ENCODE data around the gene TSPAN16. TPM values are rescaled to one million over a fixed set of nuclear protein-coding genes. Genes with fewer than 3 reads are reported as not detected.

Gene TSPAN16, protein sequence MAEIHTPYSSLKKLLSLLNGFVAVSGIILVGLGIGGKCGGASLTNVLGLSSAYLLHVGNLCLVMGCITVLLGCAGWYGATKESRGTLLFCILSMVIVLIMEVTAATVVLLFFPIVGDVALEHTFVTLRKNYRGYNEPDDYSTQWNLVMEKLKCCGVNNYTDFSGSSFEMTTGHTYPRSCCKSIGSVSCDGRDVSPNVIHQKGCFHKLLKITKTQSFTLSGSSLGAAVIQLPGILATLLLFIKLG
- not detected for polyA plus RNA-seq (2013, experiment 1 of 2)
- not detected for polyA plus RNA-seq (2013, experiment 2 of 2)

DNA sequence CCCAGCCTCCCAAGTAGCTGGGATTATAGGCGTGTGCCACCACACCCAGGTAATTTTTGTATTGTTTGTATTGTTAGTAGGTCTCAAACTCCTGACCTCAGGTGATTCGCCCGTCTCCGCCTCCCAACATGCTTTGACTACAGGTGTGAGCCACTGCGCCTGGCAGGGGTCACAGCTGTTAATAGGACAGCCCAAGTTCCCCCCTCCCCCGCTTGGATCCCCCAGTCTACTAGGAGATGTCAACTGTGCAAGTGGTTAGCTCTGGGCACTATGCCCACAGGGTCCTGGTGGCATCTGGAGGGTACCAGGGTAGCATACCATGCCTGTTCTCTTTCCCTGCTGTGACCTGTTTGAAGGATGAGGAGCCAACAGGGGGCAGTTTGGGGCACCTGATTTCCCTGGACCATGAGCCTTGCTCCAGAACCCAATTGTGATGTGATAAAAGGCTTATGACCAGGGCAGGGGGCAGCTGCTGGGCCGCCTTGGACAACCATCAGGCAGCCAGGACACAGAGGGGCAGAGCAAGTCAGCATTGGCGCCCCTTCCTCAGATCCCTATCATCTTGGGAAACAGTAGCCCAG is at the start of gene TSPAN16:
TSPAN16 (plus strand) TSS at position 496 of the 581 bp plus-strand sequence. CDS start 138 bp downstream, outside the sequence.
- Histone ChIP-seq H3K4me1 (ENCODE audit: insufficient read depth, low read length) (peaks cover 3% of the 10 kb centered on the region; the same call in 1 of the 2 replicates), H3K4me3 (ENCODE audit: low read length) (no peak within 1 kb of the TSS), H3K27me3 (ENCODE audit: insufficient read depth, low read length) (no peaks in the 10 kb centered on the region), H3K9me3 (ENCODE audit: insufficient read depth, low read depth, low read length) (no peaks in the 10 kb centered on the region), H3K9ac (ENCODE audit: low read depth, low read length) (no peak within 1 kb of the TSS), H3K27ac (ENCODE audit: low read depth, low read length) (no peak within 1 kb of the TSS), H3K36me3 (ENCODE audit: insufficient read depth, low read length) (no peaks in the 10 kb centered on the region)
- 88% methylated on average over 8 of the region's 8 CpGs for WGBS

- Histone ChIP-seq H3K27ac (ENCODE audit: low read depth, low read length) (no peak overlapping the region), H3K9me3 (ENCODE audit: insufficient read depth, low read depth, low read length) (no peaks in the 10 kb centered on the region), H3K27me3 (ENCODE audit: insufficient read depth, low read length) (no peaks in the 10 kb centered on the region), H3K4me3 (ENCODE audit: low read length) (no peak overlapping the region), H3K9ac (ENCODE audit: low read depth, low read length) (no peak overlapping the region), H3K36me3 (ENCODE audit: insufficient read depth, low read length) (peaks cover 46% of the 10 kb centered on the region), H3K4me1 (ENCODE audit: insufficient read depth, low read length) (0 out of 2 replicates have a peak, but pooled peaks cover 4% of the 10 kb centered on the region)
- WGBS, result 94% methylated on average over 11 of the region's 11 CpGs
These were observed 49.0 kb upstream of the TSPAN16 start for GRCh38 chr19:11246941-11247340.

- Histone ChIP-seq H3K4me1 (ENCODE audit: insufficient read depth, low read length) (0 out of 2 replicates have a peak, but pooled peaks cover 4% of the 10 kb centered on the region), H3K4me3 (ENCODE audit: low read length) (no peak overlapping the region), H3K9ac (ENCODE audit: low read depth, low read length) (no peak overlapping the region), H3K27ac (ENCODE audit: low read depth, low read length) (no peak overlapping the region), H3K27me3 (ENCODE audit: insufficient read depth, low read length) (no peaks in the 10 kb centered on the region), H3K9me3 (ENCODE audit: insufficient read depth, low read depth, low read length) (no peaks in the 10 kb centered on the region), H3K36me3 (ENCODE audit: insufficient read depth, low read length) (peaks cover 51% of the 10 kb centered on the region)
- 95% methylated on average over 10 of the region's 10 CpGs for WGBS
These were observed 48.6 kb upstream of the TSPAN16 start for GRCh38 chr19:11247391-11247790.

GRCh38 chr19:11247934-11248333 is 48.0 kb upstream of the TSPAN16 start:
- H3K9me3 ChIP-seq (ENCODE audit: insufficient read depth, low read depth, low read length), result no peaks in the 10 kb centered on the region
- H3K36me3 ChIP-seq (ENCODE audit: insufficient read depth, low read length), result peaks cover 48% of the 10 kb centered on the region
- no peak overlapping the region for H3K27ac ChIP-seq (ENCODE audit: low read depth, low read length)
- 96% methylated on average over 14 of the region's 14 CpGs for WGBS
- H3K27me3 ChIP-seq (ENCODE audit: insufficient read depth, low read length), result no peaks in the 10 kb centered on the region
- H3K9ac ChIP-seq (ENCODE audit: low read depth, low read length), result no peak overlapping the region
- 0 out of 2 replicates have a peak, but pooled peaks cover 2% of the 10 kb centered on the region for H3K4me1 ChIP-seq (ENCODE audit: insufficient read depth, low read length)
- no peak overlapping the region for H3K4me3 ChIP-seq (ENCODE audit: low read length)

DNA sequence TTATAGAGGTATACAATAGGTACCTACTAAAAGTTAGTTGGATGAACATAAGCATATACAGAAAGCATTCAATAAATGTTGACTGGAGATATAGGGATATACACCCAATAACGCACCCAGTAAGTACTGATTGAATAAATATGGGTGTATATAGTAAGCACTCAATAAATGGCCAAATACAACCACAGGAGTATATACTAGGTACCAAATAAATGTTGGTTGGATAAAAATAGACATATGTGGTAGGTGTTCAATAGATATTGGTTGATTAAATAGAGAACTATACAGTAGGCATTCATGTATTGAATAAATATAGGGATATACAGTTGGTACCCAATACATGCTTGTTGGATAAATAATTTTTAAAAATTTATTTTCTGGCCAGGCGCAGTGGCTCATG is 47.1 kb upstream of the TSPAN16 start:
- Histone ChIP-seq H3K27me3 (ENCODE audit: insufficient read depth, low read length) (no peaks in the 10 kb centered on the region), H3K9ac (ENCODE audit: low read depth, low read length) (no peak overlapping the region), H3K9me3 (ENCODE audit: insufficient read depth, low read depth, low read length) (no peaks in the 10 kb centered on the region), H3K4me3 (ENCODE audit: low read length) (no peak overlapping the region), H3K4me1 (ENCODE audit: insufficient read depth, low read length) (no peaks in the 10 kb centered on the region), H3K27ac (ENCODE audit: low read depth, low read length) (no peak overlapping the region), H3K36me3 (ENCODE audit: insufficient read depth, low read length) (peaks cover 48% of the 10 kb centered on the region)
- WGBS, result 100% methylated on average over 1 of the region's 2 CpGs

DNA sequence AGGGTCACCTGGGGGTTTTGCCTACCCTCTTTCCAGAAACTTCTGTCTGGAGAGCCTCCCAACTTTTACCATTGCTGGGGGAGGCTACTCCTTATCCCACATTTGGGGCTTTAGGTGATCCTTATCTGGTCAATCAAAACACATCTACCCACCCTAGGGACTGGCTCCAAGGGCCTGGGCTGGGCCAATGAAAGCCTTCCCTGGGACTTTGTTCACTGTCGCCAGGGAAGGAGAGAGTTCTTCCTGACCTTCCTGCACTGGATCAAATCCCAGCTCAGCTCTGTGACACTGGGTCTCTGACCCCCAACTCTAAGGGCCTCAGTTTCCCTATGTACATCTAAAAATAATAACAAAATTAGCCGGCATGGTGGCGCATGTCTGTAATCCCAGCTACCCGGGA is 44.7 kb upstream of the TSPAN16 start:
- no peaks in the 10 kb centered on the region for H3K4me1 ChIP-seq (ENCODE audit: insufficient read depth, low read length)
- whole genome bisulfite sequencing, result 93% methylated on average over 4 of the region's 4 CpGs
- H3K4me3 ChIP-seq (ENCODE audit: low read length), result no peak overlapping the region
- no peak overlapping the region for H3K9ac ChIP-seq (ENCODE audit: low read depth, low read length)
- H3K36me3 ChIP-seq (ENCODE audit: insufficient read depth, low read length), result peaks cover 43% of the 10 kb centered on the region
- no peaks in the 10 kb centered on the region for H3K9me3 ChIP-seq (ENCODE audit: insufficient read depth, low read depth, low read length)
- H3K27ac ChIP-seq (ENCODE audit: low read depth, low read length), result no peak overlapping the region
- H3K27me3 ChIP-seq (ENCODE audit: insufficient read depth, low read length), result no peaks in the 10 kb centered on the region

GRCh38 chr19:11251650-11252314 is 44.2 kb upstream of the TSPAN16 start:
- no peak overlapping the region for H3K4me3 ChIP-seq (ENCODE audit: low read length)
- WGBS, result 94% methylated on average over 10 of the region's 11 CpGs
- no peaks in the 10 kb centered on the region for H3K27me3 ChIP-seq (ENCODE audit: insufficient read depth, low read length)
- H3K9ac ChIP-seq (ENCODE audit: low read depth, low read length), result no peak overlapping the region
- H3K9me3 ChIP-seq (ENCODE audit: insufficient read depth, low read depth, low read length), result no peaks in the 10 kb centered on the region
- H3K27ac ChIP-seq (ENCODE audit: low read depth, low read length), result no peak overlapping the region
- peaks cover 39% of the 10 kb centered on the region for H3K36me3 ChIP-seq (ENCODE audit: insufficient read depth, low read length)
- H3K4me1 ChIP-seq (ENCODE audit: insufficient read depth, low read length), result no peaks in the 10 kb centered on the region

GRCh38 chr19:11252665-11253355 is 43.1 kb upstream of the TSPAN16 start:
- Histone ChIP-seq H3K27me3 (ENCODE audit: insufficient read depth, low read length) (no peaks in the 10 kb centered on the region), H3K9ac (ENCODE audit: low read depth, low read length) (no peak overlapping the region), H3K4me1 (ENCODE audit: insufficient read depth, low read length) (no peaks in the 10 kb centered on the region), H3K27ac (ENCODE audit: low read depth, low read length) (no peak overlapping the region), H3K9me3 (ENCODE audit: insufficient read depth, low read depth, low read length) (no peaks in the 10 kb centered on the region), H3K36me3 (ENCODE audit: insufficient read depth, low read length) (peaks cover 32% of the 10 kb centered on the region), H3K4me3 (ENCODE audit: low read length) (no peak overlapping the region)
- 89% methylated on average over 18 of the region's 19 CpGs for WGBS

GRCh38 chr19:11254666-11255065 is 41.3 kb upstream of the TSPAN16 start:
- Histone ChIP-seq H3K36me3 (ENCODE audit: insufficient read depth, low read length) (peaks cover 22% of the 10 kb centered on the region), H3K27me3 (ENCODE audit: insufficient read depth, low read length) (no peaks in the 10 kb centered on the region), H3K4me3 (ENCODE audit: low read length) (no peak overlapping the region), H3K9ac (ENCODE audit: low read depth, low read length) (no peak overlapping the region), H3K4me1 (ENCODE audit: insufficient read depth, low read length) (no peaks in the 10 kb centered on the region), H3K27ac (ENCODE audit: low read depth, low read length) (no peak overlapping the region), H3K9me3 (ENCODE audit: insufficient read depth, low read depth, low read length) (no peaks in the 10 kb centered on the region)
- WGBS, result 86% methylated on average over 5 of the region's 5 CpGs

DNA sequence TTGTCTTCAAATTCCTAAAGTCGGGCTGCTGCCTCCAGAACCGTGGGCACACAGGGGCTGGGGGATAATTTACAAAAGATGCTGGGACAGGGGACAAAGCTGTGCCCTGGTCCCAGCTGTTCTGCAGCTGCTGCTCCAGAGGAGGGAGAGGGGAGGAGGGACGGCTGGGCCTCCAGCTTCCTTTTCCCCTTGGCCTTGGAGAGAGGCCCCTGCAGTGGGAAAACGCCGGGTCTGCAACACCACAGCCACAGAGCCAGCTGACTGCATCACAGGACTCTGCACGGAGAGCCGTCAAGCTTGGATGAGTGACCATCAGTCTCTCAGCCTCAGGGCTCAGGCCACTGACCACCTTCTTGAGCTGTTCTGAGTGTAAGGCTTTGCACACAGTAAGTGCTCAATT is 39.8 kb upstream of the TSPAN16 start:
- H3K36me3 ChIP-seq (ENCODE audit: insufficient read depth, low read length), result peaks cover 14% of the 10 kb centered on the region
- 58% methylated on average over 7 of the region's 7 CpGs for WGBS
- H3K27me3 ChIP-seq (ENCODE audit: insufficient read depth, low read length), result no peaks in the 10 kb centered on the region
- H3K9ac ChIP-seq (ENCODE audit: low read depth, low read length), result no peak overlapping the region
- no peaks in the 10 kb centered on the region for H3K4me1 ChIP-seq (ENCODE audit: insufficient read depth, low read length)
- H3K9me3 ChIP-seq (ENCODE audit: insufficient read depth, low read depth, low read length), result no peaks in the 10 kb centered on the region
- no peak overlapping the region for H3K4me3 ChIP-seq (ENCODE audit: low read length)
- no peak overlapping the region for H3K27ac ChIP-seq (ENCODE audit: low read depth, low read length)

DNA sequence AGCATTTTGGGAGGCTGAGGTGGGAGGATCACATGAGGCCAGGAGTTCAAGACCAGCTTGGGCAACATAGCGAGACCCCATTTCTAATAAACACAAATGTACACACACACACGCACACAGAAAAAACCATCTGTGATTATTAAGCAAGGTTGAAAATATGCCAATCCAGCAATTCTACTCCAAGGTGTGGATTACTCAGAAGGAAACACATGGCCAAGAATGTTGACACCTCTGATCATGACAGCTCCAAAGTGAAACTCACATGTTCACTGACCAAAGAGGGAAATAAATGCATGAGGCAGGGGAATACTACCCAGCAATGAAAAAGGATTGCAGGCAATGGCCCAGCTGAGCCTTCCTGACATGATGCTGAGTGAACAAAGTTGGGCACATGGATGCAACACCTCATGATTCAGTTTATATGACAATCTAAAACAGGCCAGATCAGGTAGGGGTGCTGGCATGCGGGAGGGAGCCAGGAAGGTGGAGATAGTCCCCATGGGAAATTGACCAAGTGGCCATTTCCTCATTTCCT is 38.0 kb upstream of the TSPAN16 start:
- H3K9ac ChIP-seq (ENCODE audit: low read depth, low read length), result no peak overlapping the region
- no peak overlapping the region for H3K4me3 ChIP-seq (ENCODE audit: low read length)
- no peaks in the 10 kb centered on the region for H3K4me1 ChIP-seq (ENCODE audit: insufficient read depth, low read length)
- no peaks in the 10 kb centered on the region for H3K9me3 ChIP-seq (ENCODE audit: insufficient read depth, low read depth, low read length)
- no peak overlapping the region for H3K27ac ChIP-seq (ENCODE audit: low read depth, low read length)
- no peaks in the 10 kb centered on the region for H3K36me3 ChIP-seq (ENCODE audit: insufficient read depth, low read length)
- no peaks in the 10 kb centered on the region for H3K27me3 ChIP-seq (ENCODE audit: insufficient read depth, low read length)
- 100% methylated on average over 3 of the region's 3 CpGs for WGBS

Measured in HUES64 (cell line).